GM18951 (cell line): ENCODE measurements around the gene VARS1.
"Not testable (repeated sequence)": the region's sequence is repeated elsewhere in the genome, so short reads cannot be mapped to it uniquely, and the experiment has no call there.

Experiments used
- POLR2A ChIP-seq: IDR thresholded peaks from 4 replicates; pipeline ENCODE4 v1.6.1; 2011; ENCODE audit warnings: mild to moderate bottlenecking; ENCODE audit not compliant: insufficient read length, insufficient read depth; ENCODE audit errors: extremely low read depth
- in situ Hi-C: fragments of 300-500 bp; cut with MboI; formaldehyde crosslinking; loops from one replicate; pipeline ENCODE4 v1.12.0; 2022; ENCODE audit warnings: low sequenced_read_pairs, mixed read lengths, inconsistent platforms; ENCODE audit not compliant: unreplicated experiment

The VARS1 gene

GRCh38 chr6:31795616-31796298 lies at the start of gene VARS1:
VARS1 (minus strand) TSS chr6:31795752; CDS start chr6:31795217, 535 bp downstream.
- in situ Hi-C loops = no loop called here
- peak; percentile 68 for TF ChIP-seq POLR2A

GRCh38 chr6:31844507-31844906 lies 49.0 kb upstream of the VARS1 start:
- no peak for TF ChIP-seq POLR2A
- in situ Hi-C loops = no loop called here

- no peak for TF ChIP-seq POLR2A
- in situ Hi-C loops = no loop called here
Measured at GRCh38 chr6:31842053-31842452, 46.5 kb upstream of the VARS1 start.

- in situ Hi-C loops = not testable (repeated sequence)
Measured at GRCh38 chr6:31839779-31840126, 44.2 kb upstream of the VARS1 start.

GRCh38 chr6:31838968-31839367 lies 43.4 kb upstream of the VARS1 start:
- TF ChIP-seq POLR2A = peak; percentile 19
- in situ Hi-C loops = no loop called here

GRCh38 chr6:31838114-31838553 lies 42.6 kb upstream of the VARS1 start:
- in situ Hi-C loops = not testable (repeated sequence)

GRCh38 chr6:31837369-31838113 lies 42.0 kb upstream of the VARS1 start:
- peak; percentile 19 for TF ChIP-seq POLR2A
- in situ Hi-C loops = no loop called here

GRCh38 chr6:31836474-31837368 lies 41.2 kb upstream of the VARS1 start:
- in situ Hi-C loops = no loop called here
- no peak for TF ChIP-seq POLR2A

- in situ Hi-C loops = no loop called here
- no peak for TF ChIP-seq POLR2A
Measured at GRCh38 chr6:31836047-31836473, 40.5 kb upstream of the VARS1 start.

GRCh38 chr6:31834367-31835250 lies 39.1 kb upstream of the VARS1 start:
- in situ Hi-C loops = no loop called here

GRCh38 chr6:31831350-31832215 lies 36.0 kb upstream of the VARS1 start:
- TF ChIP-seq POLR2A = no peak
- in situ Hi-C loops = no loop called here

More at GRCh38 chr6:31834367-31835250, 39.1 kb upstream of the VARS1 start:
- peak; percentile 99 for TF ChIP-seq POLR2A

GRCh38 chr6:31830886-31831335 lies 35.4 kb upstream of the VARS1 start:
- in situ Hi-C loops = no loop called here
- TF ChIP-seq POLR2A = no peak
